SIG-M5 (cell line): ENCODE results near the gene TNFSF12.

ENCODE experiments used
- DNase-seq: peaks from one replicate; lab custom pipeline; 2025; lab: John Stamatoyannopoulos, UW

The TNFSF12 gene

DNA sequence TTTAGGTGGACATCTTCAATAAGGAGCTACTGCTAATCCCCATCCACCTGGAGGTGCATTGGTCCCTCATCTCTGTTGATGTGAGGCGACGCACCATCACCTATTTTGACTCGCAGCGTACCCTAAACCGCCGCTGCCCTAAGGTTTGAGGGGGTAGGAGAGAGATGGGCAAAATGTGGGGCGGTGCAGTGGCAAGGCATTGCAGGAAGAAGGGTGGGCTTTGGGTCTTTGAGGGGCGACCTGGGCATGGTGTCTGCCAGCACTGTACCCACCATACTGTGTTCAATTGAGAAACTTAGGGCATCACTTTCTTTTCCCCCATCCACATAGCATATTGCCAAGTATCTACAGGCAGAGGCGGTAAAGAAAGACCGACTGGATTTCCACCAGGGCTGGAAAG lies 21.5 kb downstream of the TNFSF12 start:
- no peak for DNase-seq

DNA sequence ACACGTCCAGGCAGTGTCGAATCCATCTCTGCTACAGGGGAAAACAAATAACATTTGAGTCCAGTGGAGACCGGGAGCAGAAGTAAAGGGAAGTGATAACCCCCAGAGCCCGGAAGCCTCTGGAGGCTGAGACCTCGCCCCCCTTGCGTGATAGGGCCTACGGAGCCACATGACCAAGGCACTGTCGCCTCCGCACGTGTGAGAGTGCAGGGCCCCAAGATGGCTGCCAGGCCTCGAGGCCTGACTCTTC lies 23.4 kb downstream of the TNFSF12 start:
- no peak for DNase-seq

DNA sequence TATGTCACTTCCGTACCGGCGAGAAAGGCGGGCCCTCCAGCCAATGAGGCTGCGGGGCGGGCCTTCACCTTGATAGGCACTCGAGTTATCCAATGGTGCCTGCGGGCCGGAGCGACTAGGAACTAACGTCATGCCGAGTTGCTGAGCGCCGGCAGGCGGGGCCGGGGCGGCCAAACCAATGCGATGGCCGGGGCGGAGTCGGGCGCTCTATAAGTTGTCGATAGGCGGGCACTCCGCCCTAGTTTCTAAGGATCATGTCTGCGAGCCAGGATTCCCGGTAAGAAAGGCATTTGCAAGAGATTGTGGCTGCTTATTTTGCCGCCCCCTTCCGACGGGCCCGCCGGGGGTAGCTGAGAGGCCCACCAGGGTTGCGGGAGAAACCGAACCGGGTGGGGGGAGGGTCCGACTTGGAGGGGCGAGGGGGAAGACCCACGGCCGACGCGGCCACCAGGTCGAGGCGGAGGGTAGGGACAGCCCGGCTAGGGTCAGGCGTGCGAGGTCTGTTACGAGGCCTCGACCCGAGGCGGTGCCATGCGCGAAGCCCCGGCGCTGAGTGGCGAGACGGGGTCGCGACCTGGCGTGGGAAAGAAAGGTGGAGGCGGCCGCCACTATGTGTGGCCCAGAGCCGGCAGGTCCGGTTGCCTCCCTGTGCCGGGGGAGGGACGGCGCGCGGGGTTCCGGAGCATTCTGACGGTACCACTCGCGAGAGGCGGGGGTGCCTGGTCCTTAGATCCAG lies 23.9 kb downstream of the TNFSF12 start:
- peak; percentile 87 for DNase-seq

DNA sequence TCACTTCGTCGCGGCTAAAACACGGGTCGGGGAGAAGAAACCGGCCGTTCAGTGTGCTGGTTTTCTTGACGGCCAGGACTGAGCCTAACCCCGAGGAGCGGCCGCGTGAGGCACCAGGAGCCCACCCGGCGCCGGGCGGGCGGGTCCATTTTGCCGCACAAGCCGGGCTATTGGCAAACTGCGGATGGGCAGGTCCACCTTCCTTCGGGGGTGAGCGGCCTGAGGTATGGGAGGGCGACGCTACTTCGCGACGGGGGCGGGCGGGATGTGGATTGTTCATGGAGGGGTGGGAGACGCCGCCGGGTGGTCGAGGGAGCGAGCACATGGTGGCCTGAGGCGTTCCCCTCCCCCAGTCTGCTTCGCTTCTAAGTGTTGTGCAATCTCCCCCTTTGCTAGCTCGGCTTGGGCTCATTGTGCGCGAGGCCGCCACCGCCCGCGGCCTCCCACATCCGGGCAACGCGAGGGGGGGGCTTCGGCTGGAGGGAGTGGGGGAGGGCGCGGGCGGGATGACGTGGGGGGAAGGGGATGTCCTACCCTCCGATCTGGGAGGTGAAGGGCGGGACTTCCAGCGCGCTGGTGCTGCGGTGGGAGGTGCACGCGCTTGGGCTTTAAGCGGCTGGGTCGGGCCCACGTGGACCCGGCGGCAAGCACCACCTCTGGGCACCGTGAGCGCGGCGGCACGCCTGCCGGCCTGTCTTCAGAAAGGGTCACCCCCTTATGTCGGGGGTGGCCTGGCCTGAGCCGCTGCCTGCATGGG lies 24.6 kb downstream of the TNFSF12 start:
- DNase-seq = peak; percentile 68

DNA sequence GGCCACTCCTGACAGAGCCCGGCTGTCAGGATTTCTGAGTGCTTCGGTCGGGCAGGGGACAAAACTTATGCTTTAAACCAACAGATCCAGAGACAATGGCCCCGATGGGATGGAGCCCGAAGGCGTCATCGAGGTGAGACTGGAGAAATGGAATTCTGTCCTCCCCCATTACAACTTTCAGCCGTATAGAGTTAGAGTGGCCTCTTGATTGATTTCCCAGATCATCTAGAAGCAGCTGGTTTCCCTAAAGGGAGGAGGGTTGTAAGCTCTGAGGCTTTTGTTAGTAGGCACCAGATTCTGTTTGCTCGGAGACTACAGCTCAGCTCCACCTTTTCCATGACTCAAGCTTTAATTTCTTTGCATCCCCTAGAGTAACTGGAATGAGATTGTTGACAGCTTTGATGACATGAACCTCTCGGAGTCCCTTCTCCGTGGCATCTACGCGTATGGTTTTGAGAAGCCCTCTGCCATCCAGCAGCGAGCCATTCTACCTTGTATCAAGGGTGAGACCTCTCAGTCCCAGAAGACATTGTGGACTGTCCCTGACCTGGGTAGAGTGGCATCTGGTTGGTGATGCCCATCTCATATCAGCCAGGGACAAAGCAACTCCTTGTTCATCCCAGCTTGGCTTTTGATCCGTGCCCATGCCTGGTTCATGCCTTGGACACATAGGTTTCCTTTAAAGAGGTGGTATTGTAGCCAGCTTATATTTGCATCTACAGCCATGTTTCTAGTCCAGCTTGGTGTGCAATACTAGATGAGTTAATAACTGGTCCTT lies 25.5 kb downstream of the TNFSF12 start:
- no peak for DNase-seq

DNA sequence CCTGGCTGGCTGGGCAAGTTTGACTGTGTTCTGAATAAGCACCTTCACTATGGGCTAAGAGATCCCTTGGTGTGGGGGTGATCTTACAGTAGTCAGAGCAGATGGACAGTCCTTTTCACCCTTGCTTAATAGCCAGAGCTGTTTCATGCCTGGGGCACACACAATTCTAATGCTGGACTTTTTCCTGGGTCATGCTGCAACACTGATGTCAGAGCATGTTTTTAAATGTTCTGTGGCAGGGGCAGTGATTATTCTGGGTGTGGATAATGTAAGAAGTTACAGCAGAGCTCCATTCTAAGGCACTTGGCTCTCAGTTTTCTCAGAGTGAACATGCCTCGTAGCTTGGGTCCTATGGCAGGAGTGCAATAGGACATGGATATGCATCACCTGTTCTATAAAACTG lies 26.6 kb downstream of the TNFSF12 start:
- no peak for DNase-seq

DNA sequence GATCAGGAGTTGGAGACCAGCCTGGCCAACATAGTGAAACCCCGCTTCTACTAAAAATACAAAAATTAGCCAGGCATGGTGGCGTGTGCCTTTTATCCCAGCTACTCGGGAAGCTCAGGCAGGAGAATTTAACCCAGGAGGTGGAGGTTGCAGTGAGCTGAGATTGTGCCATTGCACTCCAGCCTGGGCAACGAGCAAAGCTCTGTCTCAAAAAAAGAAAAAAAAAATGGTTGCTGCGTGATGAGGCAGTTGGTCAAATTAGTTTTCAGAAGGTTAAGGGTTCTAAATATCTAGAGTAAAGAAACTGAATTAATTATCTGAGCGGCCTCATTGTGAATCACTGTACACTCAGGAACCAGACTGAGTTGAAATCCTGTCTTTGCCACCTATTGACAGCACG lies 27.1 kb downstream of the TNFSF12 start:
- DNase-seq = no peak

DNA sequence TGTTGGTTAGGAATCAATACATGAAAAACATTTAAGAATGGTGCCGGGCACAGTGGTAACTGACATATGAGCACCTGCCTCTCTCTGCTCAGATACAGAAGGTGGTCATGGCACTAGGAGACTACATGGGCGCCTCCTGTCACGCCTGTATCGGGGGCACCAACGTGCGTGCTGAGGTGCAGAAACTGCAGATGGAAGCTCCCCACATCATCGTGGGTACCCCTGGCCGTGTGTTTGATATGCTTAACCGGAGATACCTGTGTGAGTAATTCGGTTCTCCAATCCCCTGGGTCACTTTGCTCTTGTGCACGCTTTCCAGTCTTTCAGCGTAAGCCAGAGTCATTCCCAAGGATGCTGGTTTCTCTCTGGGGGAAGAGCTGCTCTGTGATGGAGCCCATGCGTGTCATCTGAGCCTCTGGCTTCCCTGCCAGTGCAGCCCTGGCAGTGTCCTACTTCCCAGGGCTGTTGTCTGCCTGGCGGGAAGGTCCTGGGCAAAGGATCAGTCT lies 27.6 kb downstream of the TNFSF12 start:
- DNase-seq = no peak

- DNase-seq = no peak
Measured at GRCh38 chr17:7577327-7578199, 28.7 kb downstream of the TNFSF12 start.

- peak; percentile 96 for DNase-seq
Measured at GRCh38 chr17:7579001-7579833, 30.4 kb downstream of the TNFSF12 start, which contains the start of gene CD68. Gene CD68 (plus strand): TSS chr17:7579638. CDS start chr17:7579678, 40 bp downstream.

DNA sequence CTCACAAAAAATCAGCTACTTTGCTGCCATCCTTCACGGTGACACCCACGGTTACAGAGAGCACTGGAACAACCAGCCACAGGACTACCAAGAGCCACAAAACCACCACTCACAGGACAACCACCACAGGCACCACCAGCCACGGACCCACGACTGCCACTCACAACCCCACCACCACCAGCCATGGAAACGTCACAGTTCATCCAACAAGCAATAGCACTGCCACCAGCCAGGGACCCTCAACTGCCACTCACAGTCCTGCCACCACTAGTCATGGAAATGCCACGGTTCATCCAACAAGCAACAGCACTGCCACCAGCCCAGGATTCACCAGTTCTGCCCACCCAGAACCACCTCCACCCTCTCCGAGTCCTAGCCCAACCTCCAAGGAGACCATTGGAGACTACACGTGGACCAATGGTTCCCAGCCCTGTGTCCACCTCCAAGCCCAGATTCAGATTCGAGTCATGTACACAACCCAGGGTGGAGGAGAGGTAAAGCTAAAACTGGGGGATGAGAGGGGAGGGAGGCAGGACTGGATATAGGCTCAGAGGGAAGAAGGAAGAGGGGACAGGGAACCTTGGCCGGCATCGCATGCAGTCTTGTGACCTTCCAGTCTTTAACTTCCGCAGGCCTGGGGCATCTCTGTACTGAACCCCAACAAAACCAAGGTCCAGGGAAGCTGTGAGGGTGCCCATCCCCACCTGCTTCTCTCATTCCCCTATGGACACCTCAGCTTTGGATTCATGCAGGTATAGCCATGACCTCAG lies 31.2 kb downstream of the TNFSF12 start:
- no peak for DNase-seq

GRCh38 chr17:7580604-7581575 lies 32.0 kb downstream of the TNFSF12 start:
- DNase-seq = no peak

DNA sequence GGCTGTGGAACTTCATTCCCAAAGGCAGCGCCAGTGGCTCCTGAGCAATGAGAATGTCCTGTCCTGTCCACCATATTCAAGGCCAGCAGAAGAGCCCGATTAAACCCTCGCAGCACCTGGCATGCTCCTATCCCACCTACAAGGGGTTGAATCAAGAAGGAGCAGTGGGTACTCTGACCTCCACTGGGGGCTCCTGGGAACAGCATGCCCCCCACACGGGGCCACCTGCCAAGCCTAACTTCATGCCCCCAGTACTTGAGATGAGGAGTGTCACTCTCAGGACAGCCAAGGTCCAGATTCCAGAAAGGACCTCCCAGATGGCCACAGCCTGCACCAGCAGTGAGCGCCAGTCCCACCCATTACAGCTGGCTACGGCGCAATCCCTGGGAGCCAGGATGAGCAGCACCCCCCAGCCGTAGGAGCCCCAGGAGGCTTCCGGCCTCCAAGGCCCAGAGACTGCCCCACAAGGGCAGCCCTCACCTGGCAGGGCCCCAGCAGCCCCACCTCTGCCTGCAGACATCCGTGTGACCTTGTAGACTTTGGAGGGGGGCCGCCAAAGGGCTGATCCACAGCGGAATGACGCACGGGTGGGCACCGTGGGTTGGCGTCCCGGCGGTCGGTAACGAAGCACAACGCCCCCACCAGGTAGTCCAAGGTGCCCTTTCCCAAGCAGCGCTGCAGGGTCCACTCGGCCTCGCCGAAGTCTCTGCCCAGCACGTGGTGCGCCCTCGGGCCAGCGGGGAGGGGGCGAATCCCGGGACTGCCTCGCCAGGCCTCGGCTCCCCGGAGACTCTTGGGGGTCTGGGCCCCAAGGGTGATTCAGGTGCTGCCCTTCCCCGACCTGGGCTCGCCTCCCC lies 33.8 kb downstream of the TNFSF12 start:
- DNase-seq = no peak

GRCh38 chr17:7583253-7584109 lies 34.6 kb downstream of the TNFSF12 start, which contains the start of gene MPDU1:
Gene MPDU1 (plus strand): TSS chr17:7583852. CDS start chr17:7583863, 11 bp downstream.
- DNase-seq = peak; percentile 50

DNA sequence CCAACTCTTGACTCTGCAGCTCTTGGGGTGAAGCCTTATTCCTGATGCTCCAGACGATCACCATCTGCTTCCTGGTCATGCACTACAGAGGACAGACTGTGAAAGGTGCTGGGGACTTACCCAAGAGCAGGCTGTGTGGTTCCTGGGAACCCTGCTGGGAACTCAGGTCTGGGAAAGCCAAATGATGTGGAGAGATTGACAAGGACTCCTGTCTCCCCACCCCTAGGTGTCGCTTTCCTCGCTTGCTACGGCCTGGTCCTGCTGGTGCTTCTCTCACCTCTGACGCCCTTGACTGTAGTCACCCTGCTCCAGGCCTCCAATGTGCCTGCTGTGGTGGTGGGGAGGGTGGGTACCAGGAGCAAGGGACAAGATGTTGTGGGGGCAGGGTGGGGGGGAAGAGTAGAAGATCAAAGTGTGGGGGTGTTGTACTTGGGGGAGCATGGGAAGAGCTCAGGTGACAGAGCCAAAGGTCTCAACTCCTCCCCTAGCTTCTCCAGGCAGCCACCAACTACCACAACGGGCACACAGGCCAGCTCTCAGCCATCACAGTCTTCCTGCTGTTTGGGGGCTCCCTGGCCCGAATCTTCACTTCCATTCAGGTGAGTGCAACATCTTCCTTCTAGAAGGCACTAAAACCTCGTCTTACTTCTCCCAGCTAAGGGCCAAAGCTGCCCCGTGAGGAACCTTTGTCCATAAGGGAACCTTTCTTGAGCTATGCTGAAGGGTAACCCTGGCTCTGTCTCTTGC lies 38.0 kb downstream of the TNFSF12 start:
- DNase-seq = no peak
